IPS-18a (cell line): ENCODE results near the gene NUTM2E.
"Not testable (repeated sequence)": the region's sequence is repeated elsewhere in the genome, so short reads cannot be mapped to it uniquely, and the experiment has no call there.

ENCODE experiments used
- H3K27ac ChIP-seq: one replicate; pipeline ENCODE4 v1.5.1; 2013; ENCODE audit warnings: low read length
- H3K27me3 ChIP-seq: one replicate; pipeline ENCODE4 v1.6.1; 2013; ENCODE audit warnings: mild to moderate bottlenecking, low read length; ENCODE audit not compliant: control insufficient read depth, insufficient read depth
- H3K36me3 ChIP-seq: one replicate; pipeline ENCODE4 v1.6.1; 2013; ENCODE audit warnings: low read depth, low read length; ENCODE audit not compliant: control insufficient read depth
- H3K4me1 ChIP-seq: one replicate; pipeline ENCODE4 v1.6.1; 2013; ENCODE audit warnings: low read depth, low read length; ENCODE audit not compliant: control insufficient read depth
- H3K4me3 ChIP-seq: one replicate; pipeline ENCODE4 v1.5.1; 2013; ENCODE audit warnings: low read length
- H3K9ac ChIP-seq: one replicate; pipeline ENCODE4 v1.6.1; 2013; ENCODE audit warnings: mild to moderate bottlenecking, low read length, moderate library complexity
- H3K9me3 ChIP-seq: one replicate; pipeline ENCODE4 v1.6.1; 2013; ENCODE audit warnings: low read depth, low read length; ENCODE audit not compliant: control insufficient read depth

NUTM2E gene

GRCh38 chr10:79823387-79823786 lies 3.2 kb upstream of the NUTM2E start:
- not testable (repeated sequence) for H3K4me1 ChIP-seq, H3K4me3 ChIP-seq, H3K36me3 ChIP-seq, H3K27me3 ChIP-seq, H3K9me3 ChIP-seq, H3K9ac ChIP-seq, H3K27ac ChIP-seq

- H3K9me3 ChIP-seq, H3K36me3 ChIP-seq, H3K27ac ChIP-seq, H3K4me1 ChIP-seq, H3K27me3 ChIP-seq: not testable (repeated sequence)
- Histone ChIP-seq H3K4me3 (peak overlapping the region; percentile 55), H3K9ac (peak overlapping the region; percentile 59)
Observed at GRCh38 chr10:79825587-79826011, 940 bp upstream of the NUTM2E start.

GRCh38 chr10:79826131-79826495 lies 426 bp upstream of the NUTM2E start:
- peak overlapping the region; percentile 37 for H3K4me3 ChIP-seq
- H3K9ac ChIP-seq, H3K4me1 ChIP-seq: not testable (repeated sequence)

GRCh38 chr10:79833833-79834232 lies 7.3 kb downstream of the NUTM2E start:
- H3K27me3 ChIP-seq, H3K9me3 ChIP-seq, H3K27ac ChIP-seq, H3K4me3 ChIP-seq, H3K9ac ChIP-seq, H3K36me3 ChIP-seq, H3K4me1 ChIP-seq: not testable (repeated sequence)

More at GRCh38 chr10:79826131-79826495, 426 bp upstream of the NUTM2E start:
- H3K27me3 ChIP-seq, H3K9me3 ChIP-seq, H3K27ac ChIP-seq, H3K36me3 ChIP-seq: not testable (repeated sequence)

- H3K36me3 ChIP-seq, H3K27ac ChIP-seq, H3K4me3 ChIP-seq: not testable (repeated sequence)
Observed at GRCh38 chr10:79835891-79836290, 9.4 kb downstream of the NUTM2E start.

GRCh38 chr10:79836891-79837290 lies 10.4 kb downstream of the NUTM2E start:
- not testable (repeated sequence) for H3K4me1 ChIP-seq, H3K4me3 ChIP-seq, H3K36me3 ChIP-seq, H3K27ac ChIP-seq, H3K9ac ChIP-seq, H3K27me3 ChIP-seq, H3K9me3 ChIP-seq

More at GRCh38 chr10:79835891-79836290, 9.4 kb downstream of the NUTM2E start:
- not testable (repeated sequence) for H3K9ac ChIP-seq, H3K27me3 ChIP-seq, H3K9me3 ChIP-seq, H3K4me1 ChIP-seq

- not testable (repeated sequence) for H3K27ac ChIP-seq, H3K27me3 ChIP-seq, H3K4me3 ChIP-seq, H3K36me3 ChIP-seq, H3K4me1 ChIP-seq, H3K9me3 ChIP-seq, H3K9ac ChIP-seq
Observed at GRCh38 chr10:79838441-79838840, 11.9 kb downstream of the NUTM2E start.

- not testable (repeated sequence) for H3K4me1 ChIP-seq, H3K9ac ChIP-seq
Observed at GRCh38 chr10:79853191-79853854, 26.8 kb downstream of the NUTM2E start.

GRCh38 chr10:79862269-79862668 lies 35.7 kb downstream of the NUTM2E start:
- not testable (repeated sequence) for H3K36me3 ChIP-seq, H3K27ac ChIP-seq, H3K4me1 ChIP-seq, H3K27me3 ChIP-seq, H3K9me3 ChIP-seq, H3K9ac ChIP-seq, H3K4me3 ChIP-seq

More at GRCh38 chr10:79853191-79853854, 26.8 kb downstream of the NUTM2E start:
- not testable (repeated sequence) for H3K36me3 ChIP-seq, H3K27ac ChIP-seq, H3K27me3 ChIP-seq, H3K9me3 ChIP-seq, H3K4me3 ChIP-seq

- not testable (repeated sequence) for H3K36me3 ChIP-seq, H3K27ac ChIP-seq
Observed at GRCh38 chr10:79862803-79863202, 36.3 kb downstream of the NUTM2E start.

GRCh38 chr10:79866903-79867551 lies 40.5 kb downstream of the NUTM2E start:
- not testable (repeated sequence) for H3K27me3 ChIP-seq, H3K4me3 ChIP-seq, H3K27ac ChIP-seq, H3K9me3 ChIP-seq, H3K9ac ChIP-seq, H3K4me1 ChIP-seq, H3K36me3 ChIP-seq

More at GRCh38 chr10:79862803-79863202, 36.3 kb downstream of the NUTM2E start:
- not testable (repeated sequence) for H3K4me1 ChIP-seq, H3K9me3 ChIP-seq, H3K27me3 ChIP-seq, H3K4me3 ChIP-seq, H3K9ac ChIP-seq

GRCh38 chr10:79868023-79868422 lies 41.5 kb downstream of the NUTM2E start:
- H3K27ac ChIP-seq, H3K9ac ChIP-seq, H3K4me1 ChIP-seq, H3K36me3 ChIP-seq, H3K27me3 ChIP-seq, H3K4me3 ChIP-seq, H3K9me3 ChIP-seq: not testable (repeated sequence)
